ENCODE results near the gene SERPINA9.
"Not testable (repeated sequence)": the region's sequence is repeated elsewhere in the genome, so short reads cannot be mapped to it uniquely, and the experiment has no call there.

Gene SERPINA9

GRCh38 chr14:94514351-94514750, 38.4 kb upstream of the SERPINA9 start:
- Histone ChIP-seq H3K79me2 (no peaks in the 10 kb centered on the region), H3K4me2 (ENCODE audit: low read length) (no peak overlapping the region), H3K27ac (no peak overlapping the region), H3K27me3 (ENCODE audit: control insufficient read depth, insufficient read depth, low read length) (no peaks in the 10 kb centered on the region), H3K4me1 (peaks cover 8% of the 10 kb centered on the region), H3K4me3 (ENCODE audit: low read depth, low read length) (no peak overlapping the region), H3K9ac (no peak overlapping the region), H3K9me3 (ENCODE audit: control insufficient read depth, low read length) (no peaks in the 10 kb centered on the region), H3K36me3 (ENCODE audit: control insufficient read depth, insufficient read depth, low read length) (no peaks in the 10 kb centered on the region), H2AFZ (no peak overlapping the region)
- TF ChIP-seq CTCF (IDR thresholded peaks at IDR 0.05) = no peak

- H2AFZ ChIP-seq; H3K4me2 ChIP-seq (ENCODE audit: low read length); H3K27ac ChIP-seq; H3K4me1 ChIP-seq; H3K4me3 ChIP-seq (ENCODE audit: low read depth, low read length); H3K9me3 ChIP-seq (ENCODE audit: control insufficient read depth, low read length); H3K36me3 ChIP-seq (ENCODE audit: control insufficient read depth, insufficient read depth, low read length); H3K9ac ChIP-seq; H3K79me2 ChIP-seq; H3K27me3 ChIP-seq (ENCODE audit: control insufficient read depth, insufficient read depth, low read length): not testable (repeated sequence)
Observed at GRCh38 chr14:94510481-94510880, 34.5 kb upstream of the SERPINA9 start.

- H2AFZ ChIP-seq = no peak within 1 kb of the TSS
- H3K4me2 ChIP-seq (ENCODE audit: low read length) = no peak within 1 kb of the TSS
- TF ChIP-seq CTCF (IDR thresholded peaks at IDR 0.05) = no peak
- no peak within 1 kb of the TSS for H3K9ac ChIP-seq
- H3K79me2 ChIP-seq = no peaks in the 10 kb centered on the region
- no peaks in the 10 kb centered on the region for H3K36me3 ChIP-seq (ENCODE audit: control insufficient read depth, insufficient read depth, low read length)
- no peak within 1 kb of the TSS for H3K4me3 ChIP-seq (ENCODE audit: low read depth, low read length)
- no peaks in the 10 kb centered on the region for H3K9me3 ChIP-seq (ENCODE audit: control insufficient read depth, low read length)
- no peaks in the 10 kb centered on the region for H3K4me1 ChIP-seq
- no peak within 1 kb of the TSS for H3K27ac ChIP-seq
- H3K27me3 ChIP-seq (ENCODE audit: control insufficient read depth, insufficient read depth, low read length) = no peaks in the 10 kb centered on the region
Observed at GRCh38 chr14:94509356-94509755, 33.4 kb upstream of the SERPINA9 start, which contains the start of gene SERPINA12. TSS of gene SERPINA12 (minus strand) at chr14:94509469. CDS start at chr14:94498397, 11,072 bp downstream.

GRCh38 chr14:94505641-94506040, 29.6 kb upstream of the SERPINA9 start:
- Histone ChIP-seq H3K4me1 (no peaks in the 10 kb centered on the region), H3K27me3 (ENCODE audit: control insufficient read depth, insufficient read depth, low read length) (no peaks in the 10 kb centered on the region), H3K9me3 (ENCODE audit: control insufficient read depth, low read length) (no peaks in the 10 kb centered on the region), H3K36me3 (ENCODE audit: control insufficient read depth, insufficient read depth, low read length) (no peaks in the 10 kb centered on the region), H3K4me2 (ENCODE audit: low read length) (no peak overlapping the region), H3K4me3 (ENCODE audit: low read depth, low read length) (no peak overlapping the region), H2AFZ (no peak overlapping the region), H3K9ac (no peak overlapping the region), H3K27ac (no peak overlapping the region), H3K79me2 (no peaks in the 10 kb centered on the region)
- no peak for TF ChIP-seq CTCF (IDR thresholded peaks at IDR 0.05)

- no peak overlapping the region for H3K27ac ChIP-seq
- H3K4me3 ChIP-seq (ENCODE audit: low read depth, low read length) = no peak overlapping the region
- no peak for TF ChIP-seq CTCF (IDR thresholded peaks at IDR 0.05)
- H3K4me2 ChIP-seq (ENCODE audit: low read length) = no peak overlapping the region
- H2AFZ ChIP-seq = no peak overlapping the region
- no peaks in the 10 kb centered on the region for H3K9me3 ChIP-seq (ENCODE audit: control insufficient read depth, low read length)
- no peaks in the 10 kb centered on the region for H3K4me1 ChIP-seq
- no peaks in the 10 kb centered on the region for H3K36me3 ChIP-seq (ENCODE audit: control insufficient read depth, insufficient read depth, low read length)
- H3K79me2 ChIP-seq = no peaks in the 10 kb centered on the region
- H3K27me3 ChIP-seq (ENCODE audit: control insufficient read depth, insufficient read depth, low read length) = no peaks in the 10 kb centered on the region
- H3K9ac ChIP-seq = no peak overlapping the region
Observed at GRCh38 chr14:94505206-94505605, 29.2 kb upstream of the SERPINA9 start.
